ENCODE measurements around the gene SYNPO2. TPM values are rescaled to one million over a fixed set of nuclear protein-coding genes. Genes with fewer than 3 reads are reported as not detected.
"Not testable (repeated sequence)": the region's sequence is repeated elsewhere in the genome, so short reads cannot be mapped to it uniquely, and the experiment has no call there.

SYNPO2 gene
- total RNA-seq, 2 donors from 2014 or later, result 11.8 to 141 TPM

DNA sequence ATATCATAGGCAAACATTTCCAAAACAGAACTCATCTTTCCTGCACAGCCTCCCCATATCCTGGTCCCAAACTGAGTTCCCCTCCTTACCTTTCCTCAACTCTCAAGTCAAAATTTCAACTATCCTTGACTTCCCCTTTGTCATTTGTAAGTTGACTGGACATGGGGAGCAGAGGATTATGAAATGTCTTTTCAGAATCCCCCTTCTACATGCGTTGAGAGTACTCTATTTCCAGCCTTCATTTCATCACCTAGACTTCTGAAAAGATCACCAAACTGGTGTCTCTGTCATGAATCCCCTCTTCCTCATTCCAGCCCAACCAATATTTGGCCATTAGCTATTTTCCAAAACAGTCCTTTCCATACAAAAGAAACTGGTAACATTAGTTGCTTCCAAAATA, 95.2 kb downstream of the SYNPO2 start:
- intact Hi-C loops (cut with DNase I, micrococcal nuclease), result loop anchor here in 1 of 2 donors (10.0 kb wide), 1 partner anchor 51 kb away; no protein-coding TSS in a partner anchor
- ATAC-seq, result no peak
- DNase-seq, result no peak

DNA sequence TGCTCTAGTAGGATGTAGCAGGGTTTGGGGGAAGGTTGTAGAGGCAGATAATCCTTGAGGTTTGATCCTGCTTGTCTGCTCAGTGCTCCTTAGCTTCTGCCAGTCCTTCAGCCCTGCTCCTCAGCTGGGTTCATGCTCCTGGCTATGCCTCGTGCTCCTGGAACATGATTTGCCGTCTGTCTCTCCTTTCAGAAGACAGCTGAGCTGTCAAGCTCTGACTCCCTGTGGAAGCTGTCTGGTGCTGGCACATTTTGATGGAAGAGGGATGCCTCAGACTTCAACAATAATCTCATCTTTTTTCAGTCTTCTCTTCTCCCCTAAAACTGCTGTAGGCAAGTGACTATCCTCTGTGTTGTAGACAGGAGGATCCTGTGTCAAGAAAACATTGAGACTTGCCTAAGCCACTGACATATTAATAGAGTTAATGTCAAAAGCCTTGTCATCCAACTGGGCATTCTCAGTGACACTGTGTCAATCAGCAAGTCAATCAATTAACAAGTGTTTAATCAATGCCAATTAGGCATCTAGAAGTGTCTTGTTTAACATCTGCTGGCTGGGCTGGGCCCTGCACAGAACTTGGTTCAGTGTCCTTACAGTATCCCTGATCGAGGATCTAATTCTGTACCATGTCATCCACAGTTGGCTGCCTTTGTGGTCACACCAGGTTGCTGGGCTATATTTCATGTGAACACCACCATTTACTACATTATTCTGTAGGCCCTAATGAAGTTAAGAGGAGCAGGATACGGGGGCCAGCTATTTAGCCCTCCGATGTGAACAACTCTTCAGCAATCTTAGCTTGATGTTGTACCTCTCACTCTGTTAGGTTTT, 96.7 kb downstream of the SYNPO2 start:
- no peak for ATAC-seq
- DNase-seq, result no peak
- intact Hi-C loops (cut with DNase I, micrococcal nuclease), result loop anchor here in 1 of 2 donors (10.0 kb wide), 1 partner anchor 49 kb away; no protein-coding TSS in a partner anchor

- no peak for DNase-seq
- ATAC-seq, result no peak
- intact Hi-C loops (cut with DNase I, micrococcal nuclease), result loop anchor here in 1 of 2 donors (10.0 kb wide), 1 partner anchor 47 kb away; no protein-coding TSS in a partner anchor
Measured at GRCh38 chr4:118987959-118988634, 99.4 kb downstream of the SYNPO2 start.

GRCh38 chr4:118988635-118988972, 100.0 kb downstream of the SYNPO2 start:
- intact Hi-C loops (cut with DNase I, micrococcal nuclease), result loop anchor here in 1 of 2 donors (10.0 kb wide), 1 partner anchor 46 kb away; no protein-coding TSS in a partner anchor
- no peak for DNase-seq
- ATAC-seq, result no peak

DNA sequence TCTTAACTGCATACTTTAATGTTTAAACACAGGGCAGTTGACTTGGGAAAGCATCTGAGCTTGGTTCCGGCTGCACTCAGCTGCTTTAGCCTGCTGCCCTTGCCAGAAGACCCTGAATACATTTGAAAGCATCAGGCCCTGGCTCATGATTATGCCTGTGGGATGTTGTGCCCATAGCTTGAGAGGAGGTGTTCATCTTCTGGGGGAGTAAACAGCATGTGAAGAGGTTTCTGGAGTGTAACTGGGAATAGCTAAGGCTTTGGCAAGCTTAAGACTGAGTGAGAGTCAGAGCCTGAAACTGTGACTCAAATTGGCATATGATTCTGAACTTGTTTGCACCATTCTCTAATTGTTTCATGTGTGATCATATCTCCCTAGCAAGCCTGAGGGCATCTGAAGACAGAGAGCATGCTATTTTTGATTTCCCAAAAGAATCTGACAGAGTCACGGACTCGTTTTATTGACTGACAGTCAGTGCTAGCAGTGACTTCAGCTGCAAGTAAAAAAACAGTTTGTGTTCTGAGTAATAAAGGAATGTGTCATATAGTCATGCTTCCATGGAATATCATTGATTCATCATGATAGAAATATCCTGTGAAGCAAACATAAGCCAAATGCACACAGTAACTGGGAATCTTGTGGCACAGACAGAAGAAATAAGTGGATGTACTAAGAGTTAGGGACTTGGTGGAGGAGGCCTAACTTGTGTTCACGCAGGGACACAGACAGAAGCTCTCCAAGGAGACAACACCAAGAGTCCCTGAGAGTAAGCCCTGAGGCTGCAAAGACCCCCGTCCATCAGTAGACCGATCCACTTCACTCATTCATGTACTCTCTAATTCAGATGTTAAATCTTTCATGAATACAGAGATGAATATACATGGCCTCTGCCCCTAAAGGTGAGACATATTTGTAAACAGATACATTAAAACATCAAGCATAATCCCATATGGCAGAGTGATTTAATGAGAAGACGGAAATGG, 100.7 kb downstream of the SYNPO2 start:
- DNase-seq (no peak), ATAC-seq (no peak)
- intact Hi-C loops (cut with DNase I, micrococcal nuclease), result loop anchor here in 1 of 2 donors (10.0 kb wide), 1 partner anchor 45 kb away; no protein-coding TSS in a partner anchor

DNA sequence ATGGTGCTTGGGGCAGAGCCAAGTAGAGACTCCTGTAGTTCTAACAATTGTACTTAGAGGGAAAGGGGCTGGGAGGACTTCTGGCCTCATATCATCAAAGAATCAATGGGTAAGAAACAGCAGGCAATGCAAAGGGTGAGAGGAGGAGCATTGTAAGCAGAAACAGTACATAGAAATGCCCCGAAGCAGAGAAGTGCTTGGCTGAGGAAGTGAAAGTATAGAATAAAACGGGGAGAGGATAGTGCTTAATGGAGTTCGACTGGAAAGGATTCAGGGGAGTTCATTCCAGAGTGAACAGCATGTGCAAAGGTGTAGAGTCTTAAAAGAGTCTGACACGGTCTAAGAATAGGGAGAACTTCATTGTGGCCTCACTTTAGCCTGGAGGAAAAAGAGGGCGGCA, 103.0 kb downstream of the SYNPO2 start:
- no peak for DNase-seq
- intact Hi-C loops (cut with DNase I, micrococcal nuclease), result no loop called here
- no peak for ATAC-seq

DNA sequence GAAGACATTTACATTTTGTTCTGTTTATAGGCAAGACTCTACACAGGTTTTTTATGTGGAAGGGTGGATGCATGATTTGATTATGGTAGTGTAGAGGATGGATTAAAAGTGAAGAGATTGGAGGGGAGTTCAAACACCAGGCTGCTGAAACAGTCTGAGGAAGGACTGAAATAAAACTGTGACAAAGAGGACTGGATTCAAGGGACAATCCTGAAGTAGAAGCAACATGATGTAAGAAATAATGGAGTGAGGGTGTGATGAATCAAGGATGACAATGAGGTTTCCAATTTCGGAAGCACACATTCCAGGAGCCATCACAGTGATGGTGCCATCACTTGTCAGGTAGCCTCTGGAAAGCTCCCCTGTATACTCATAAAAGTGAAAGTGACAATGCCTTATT, 103.5 kb downstream of the SYNPO2 start:
- intact Hi-C loops (cut with DNase I, micrococcal nuclease), result no loop called here
- ATAC-seq (no peak), DNase-seq (no peak)

DNA sequence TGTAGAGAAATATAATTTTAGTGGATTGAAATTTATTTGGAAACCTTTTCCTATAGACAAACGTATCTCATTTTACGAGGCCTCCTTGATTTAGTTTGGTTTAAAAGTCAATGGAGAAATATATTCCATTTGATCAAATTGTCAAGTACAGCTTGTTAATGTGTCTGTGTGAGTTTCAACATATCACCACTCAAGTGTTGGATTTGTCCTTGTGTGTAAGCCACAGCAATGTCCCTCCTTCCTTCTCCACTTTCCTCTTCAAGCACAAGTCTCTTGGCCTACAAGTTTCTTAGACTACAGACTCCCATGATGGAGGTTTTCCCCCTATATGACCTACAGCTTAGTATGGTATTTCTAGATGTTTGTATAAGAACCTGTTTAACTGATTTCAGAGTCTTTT, 104.7 kb downstream of the SYNPO2 start:
- ATAC-seq (no peak), DNase-seq (no peak)
- intact Hi-C loops (cut with DNase I, micrococcal nuclease), result no loop called here

GRCh38 chr4:118994030-118994429, 105.4 kb downstream of the SYNPO2 start:
- ATAC-seq, result no peak
- intact Hi-C loops (cut with DNase I, micrococcal nuclease), result no loop called here
- DNase-seq, result peak in 1 of 2 donors; percentile 36

DNA sequence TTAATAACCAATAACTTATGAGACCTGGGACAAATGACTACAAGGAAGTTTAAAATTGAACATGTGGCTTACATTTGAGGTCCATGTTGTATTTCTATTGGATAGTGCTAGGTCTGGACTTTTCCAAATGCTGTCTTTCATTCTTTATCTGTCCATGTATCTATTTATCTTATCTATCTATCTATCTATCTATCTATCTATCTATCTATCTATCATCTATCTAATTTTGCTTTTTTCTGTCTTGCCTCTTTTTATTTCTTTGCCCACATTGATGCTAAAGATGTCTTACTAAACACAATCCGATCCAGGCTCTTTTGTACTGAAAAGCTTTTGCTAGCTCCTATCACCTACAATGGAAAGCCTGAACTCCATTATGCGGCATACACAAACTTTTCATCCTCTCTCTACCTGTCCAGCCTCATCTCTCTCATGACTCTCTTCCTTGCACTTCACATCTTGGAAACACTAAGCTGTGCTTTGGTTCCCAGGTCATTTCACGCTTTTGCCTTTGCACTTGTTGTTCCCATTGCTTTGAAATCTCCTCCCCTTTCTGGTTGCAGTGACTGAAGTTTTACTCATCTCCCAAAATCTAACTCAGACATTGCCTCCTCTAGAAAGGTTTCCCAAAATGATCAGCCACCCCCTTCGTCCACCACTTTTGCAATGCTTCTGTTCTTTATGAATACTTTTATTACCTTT, 107.2 kb downstream of the SYNPO2 start:
- intact Hi-C loops (cut with DNase I, micrococcal nuclease), result no loop called here
- DNase-seq (no peak), ATAC-seq (no peak)

DNA sequence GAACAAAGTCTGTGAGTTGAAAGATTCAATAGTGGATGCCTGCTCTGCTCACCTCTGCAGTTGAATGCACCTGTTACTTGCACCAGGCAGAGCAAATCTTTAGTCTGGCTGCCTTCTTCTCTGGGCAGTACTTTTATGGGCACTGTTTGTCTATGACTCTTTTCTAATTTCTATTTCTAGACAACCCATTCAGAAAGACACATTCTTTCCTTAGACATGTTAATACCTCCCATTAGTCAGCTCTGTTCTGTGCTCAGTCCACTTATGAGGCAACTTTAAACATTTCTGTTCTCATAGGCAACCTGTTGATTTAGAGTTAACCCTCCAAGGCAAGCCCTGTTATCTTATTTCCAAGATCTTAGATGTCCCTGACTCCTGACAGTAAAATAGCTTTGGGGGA, 108.9 kb downstream of the SYNPO2 start:
- no peak for ATAC-seq
- intact Hi-C loops (cut with DNase I, micrococcal nuclease), result no loop called here

DNA sequence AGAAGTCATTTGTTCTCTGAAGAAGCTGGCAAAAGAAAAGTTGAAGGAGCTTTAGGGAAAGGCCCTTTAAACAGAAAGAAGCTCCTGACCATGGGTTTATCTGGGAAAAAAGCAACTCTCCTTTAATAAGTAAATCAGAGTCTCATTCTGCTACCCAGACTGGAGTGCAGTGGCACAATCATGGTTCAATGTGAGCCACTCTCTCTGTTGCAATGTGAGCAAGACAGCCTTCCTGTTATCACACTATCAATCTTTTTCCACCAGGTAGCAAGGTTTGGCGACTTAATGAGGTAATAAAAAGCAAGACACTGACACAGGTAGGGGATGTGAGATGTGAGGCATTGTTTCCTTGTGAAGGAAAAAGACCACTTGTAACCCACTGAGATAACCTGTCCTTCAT, 111.3 kb downstream of the SYNPO2 start:
- intact Hi-C loops (cut with DNase I, micrococcal nuclease), result no loop called here
- DNase-seq, result no peak
- ATAC-seq, result no peak

More for the DNA sequence above, 108.9 kb downstream of the SYNPO2 start:
- no peak for DNase-seq

DNA sequence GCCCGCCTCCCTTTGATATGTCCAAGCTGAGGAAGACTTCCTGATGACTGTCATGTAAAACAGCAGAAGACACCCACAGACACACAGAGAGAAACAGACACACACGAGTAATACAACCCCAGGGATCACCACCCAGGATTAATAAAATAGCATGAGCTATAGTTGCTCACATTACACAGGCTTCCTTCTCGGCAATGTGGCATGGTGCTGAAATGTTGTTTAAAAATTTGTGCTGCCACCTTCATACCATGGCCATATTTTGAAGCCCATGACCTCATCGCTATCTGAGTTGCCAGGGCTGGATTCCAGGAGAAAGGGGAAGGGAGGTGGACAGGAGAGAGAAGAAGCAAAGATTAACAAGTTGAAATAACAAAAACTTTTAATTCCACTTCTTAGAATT, 111.7 kb downstream of the SYNPO2 start:
- ATAC-seq (no peak), DNase-seq (no peak)
- intact Hi-C loops (cut with DNase I, micrococcal nuclease), result no loop called here

GRCh38 chr4:119002476-119002875, 113.8 kb downstream of the SYNPO2 start:
- DNase-seq (no peak), ATAC-seq (no peak)
- intact Hi-C loops (cut with DNase I, micrococcal nuclease), result no loop called here

GRCh38 chr4:119003001-119003400, 114.3 kb downstream of the SYNPO2 start:
- ATAC-seq; DNase-seq; intact Hi-C loops (cut with DNase I, micrococcal nuclease): not testable (repeated sequence)

- ATAC-seq, result no peak
- DNase-seq, result no peak
- intact Hi-C loops (cut with DNase I, micrococcal nuclease), result no loop called here
Measured at GRCh38 chr4:119005928-119006460, 117.3 kb downstream of the SYNPO2 start.

GRCh38 chr4:119008761-119009160, 120.1 kb downstream of the SYNPO2 start:
- ATAC-seq (no peak), DNase-seq (no peak)
- intact Hi-C loops (cut with DNase I, micrococcal nuclease), result no loop called here

DNA sequence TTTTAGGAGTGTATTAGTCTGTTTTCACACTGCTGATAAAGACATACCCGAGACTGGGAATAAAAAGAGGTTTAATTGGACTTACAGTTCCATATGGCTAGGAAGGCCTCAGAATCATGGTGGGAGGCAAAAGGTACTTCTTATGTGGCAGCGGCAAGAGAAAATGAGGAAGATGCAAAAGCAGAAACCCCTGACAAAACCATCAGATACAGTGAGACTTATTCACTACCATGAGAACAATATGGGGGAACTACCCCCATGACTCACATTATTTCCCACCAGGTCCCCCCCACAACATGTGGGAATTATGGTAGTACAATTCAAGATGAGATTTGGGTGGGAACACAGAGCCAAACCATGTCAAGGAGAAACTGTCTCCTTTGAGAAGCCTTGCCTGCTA, 121.6 kb downstream of the SYNPO2 start:
- DNase-seq; intact Hi-C loops (cut with DNase I, micrococcal nuclease); ATAC-seq: not testable (repeated sequence)

Measured in left colon (tissue), 2 donors.